Mesenchymal stem cell (in vitro differentiated cells and primary cell): Measurements from ENCODE around the gene CHRNA7. TPM values are rescaled to one million over a fixed set of nuclear protein-coding genes. Genes with fewer than 3 reads are reported as not detected.

Experiments used
- small RNA-seq: library from polyadenylated mRNA; stranded (forward); fragments of <200 nt; extraction: miRNeasy Mini kit (QIAGEN cat#:217004); gene quantifications from one replicate; pipeline ENCODE3, GENCODE V24; 2013; ENCODE audit warnings: low read depth

Gene CHRNA7

Small RNA genes lying within 50 kb of the gene (small RNA-seq; reads per million reads assigned to genes)
- not detected for gene RF00019
